ENCODE measurements around the gene CLDN9.

CLDN9 gene

DNA sequence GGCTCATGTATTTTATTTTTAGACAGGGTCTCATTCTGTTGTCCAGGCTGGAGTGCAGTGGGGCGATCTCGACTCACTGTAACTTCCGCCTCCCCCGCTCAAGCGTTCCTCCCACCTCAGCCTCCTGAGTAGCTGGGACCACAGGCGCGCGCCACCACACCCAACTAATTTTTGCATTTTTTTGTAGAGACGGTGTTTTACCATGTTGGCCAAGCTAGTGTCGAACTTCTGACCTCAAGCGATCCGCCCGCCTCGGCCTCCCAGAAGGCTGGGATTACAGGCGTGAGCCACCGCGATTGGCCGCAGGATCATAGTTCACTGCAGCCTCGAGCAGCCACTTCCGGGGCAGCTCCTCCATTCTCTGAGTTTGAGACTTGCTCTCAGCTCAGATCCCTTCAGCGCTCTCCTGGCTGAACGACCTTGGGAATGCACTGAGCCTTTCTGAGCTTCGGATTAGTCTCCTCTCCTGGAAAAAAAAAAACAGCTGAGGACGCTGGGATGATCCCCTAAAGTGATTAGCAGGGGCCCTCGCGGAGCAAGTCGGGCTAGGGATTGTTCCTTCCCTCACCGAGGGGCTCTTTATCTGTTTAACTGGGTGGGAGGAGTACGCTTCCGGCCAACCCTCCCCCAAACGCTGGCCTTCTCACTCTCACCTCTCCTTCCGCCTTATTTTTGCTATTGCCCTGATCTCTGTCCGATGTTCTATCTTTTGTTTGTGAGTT is 31.4 kb upstream of the CLDN9 start:
- H3K4me3 Mint-ChIP-seq: peak overlapping the region; percentile 80
- no peaks in the 10 kb centered on the region for H3K36me3 Mint-ChIP-seq (ENCODE audit: low read depth)
- peaks cover 22% of the 10 kb centered on the region for H3K4me1 Mint-ChIP-seq (ENCODE audit: low read depth)
- no peaks in the 10 kb centered on the region for H3K9me3 Mint-ChIP-seq
- peak overlapping the region; percentile 91 for H3K27ac Mint-ChIP-seq
- peaks cover 9% of the 10 kb centered on the region for H3K27me3 Mint-ChIP-seq
- intact Hi-C loops (cut with micrococcal nuclease): no loop called here

- Mint-ChIP-seq H3K4me3 (peak overlapping the region; percentile 50), H3K9me3 (no peaks in the 10 kb centered on the region), H3K27ac (peak overlapping the region; percentile 91), H3K27me3 (peaks cover 14% of the 10 kb centered on the region), H3K4me1 (ENCODE audit: low read depth) (peaks cover 22% of the 10 kb centered on the region), H3K36me3 (ENCODE audit: low read depth) (no peaks in the 10 kb centered on the region)
- intact Hi-C loops (cut with micrococcal nuclease): no loop called here
Observed at GRCh38 chr16:2981899-2982250, 30.8 kb upstream of the CLDN9 start.

DNA sequence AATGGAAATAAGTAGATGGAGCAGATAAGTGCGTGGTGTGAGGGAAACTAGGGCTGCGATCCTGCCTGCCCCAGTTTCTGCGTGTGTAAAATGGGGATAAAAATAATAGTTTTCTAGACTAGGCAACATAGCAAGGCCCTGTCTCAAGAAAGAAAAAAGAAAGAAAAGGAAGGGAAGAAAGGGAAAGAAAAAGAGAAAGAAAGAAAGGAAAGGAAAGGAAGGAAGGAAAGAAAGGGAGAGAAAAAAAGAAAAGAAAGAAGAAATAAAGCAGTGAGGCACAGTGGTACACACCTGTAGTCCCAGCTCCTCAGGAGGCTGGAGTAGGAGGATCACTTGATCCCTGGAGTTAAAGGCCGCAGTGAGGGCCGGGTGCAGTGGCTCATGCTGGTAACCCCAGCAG is 30.3 kb upstream of the CLDN9 start:
- intact Hi-C loops (cut with micrococcal nuclease): no loop called here
- Mint-ChIP-seq H3K4me3 (no peak overlapping the region), H3K27ac (peak overlapping the region; percentile 91), H3K4me1 (ENCODE audit: low read depth) (peaks cover 22% of the 10 kb centered on the region), H3K9me3 (no peaks in the 10 kb centered on the region), H3K27me3 (peaks cover 17% of the 10 kb centered on the region), H3K36me3 (ENCODE audit: low read depth) (no peaks in the 10 kb centered on the region)

- Mint-ChIP-seq H3K27ac (peak overlapping the region; percentile 49), H3K9me3 (no peaks in the 10 kb centered on the region), H3K4me1 (ENCODE audit: low read depth) (peaks cover 22% of the 10 kb centered on the region), H3K4me3 (peak overlapping the region; percentile 49), H3K36me3 (ENCODE audit: low read depth) (no peaks in the 10 kb centered on the region), H3K27me3 (peaks cover 26% of the 10 kb centered on the region)
- intact Hi-C loops (cut with micrococcal nuclease): no loop called here
Observed at GRCh38 chr16:2983706-2984136, 29.0 kb upstream of the CLDN9 start.

DNA sequence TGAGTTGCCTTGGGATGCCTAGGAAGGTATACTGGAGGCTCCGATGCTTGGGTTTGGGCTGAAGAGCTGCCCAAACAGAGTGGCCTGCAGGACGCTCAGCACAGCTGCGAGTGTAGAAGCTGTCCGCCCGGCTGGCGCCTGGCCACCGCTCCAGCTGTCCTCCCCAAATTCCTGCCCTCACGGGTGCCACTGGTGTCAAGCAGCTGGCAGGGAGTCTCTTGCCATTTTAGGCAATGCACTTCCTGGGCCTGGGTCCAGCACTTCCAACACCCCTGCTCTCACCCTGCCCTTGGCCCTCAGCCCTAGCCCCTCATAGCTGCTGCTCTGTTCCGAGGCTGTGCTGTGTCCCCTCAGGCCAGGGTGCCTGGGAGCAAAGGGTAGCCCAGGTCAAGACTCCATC is 27.3 kb upstream of the CLDN9 start:
- intact Hi-C loops (cut with micrococcal nuclease): no loop called here
- no peak overlapping the region for H3K27ac Mint-ChIP-seq

GRCh38 chr16:2985893-2986355 is 26.8 kb upstream of the CLDN9 start:
- Mint-ChIP-seq H3K9me3 (no peaks in the 10 kb centered on the region), H3K4me1 (ENCODE audit: low read depth) (peaks cover 13% of the 10 kb centered on the region), H3K27me3 (peaks cover 45% of the 10 kb centered on the region), H3K36me3 (ENCODE audit: low read depth) (no peaks in the 10 kb centered on the region), H3K4me3 (no peak overlapping the region), H3K27ac (no peak overlapping the region)
- intact Hi-C loops (cut with micrococcal nuclease): no loop called here

More for the DNA sequence above, 27.3 kb upstream of the CLDN9 start:
- peaks cover 13% of the 10 kb centered on the region for H3K4me1 Mint-ChIP-seq (ENCODE audit: low read depth)
- H3K36me3 Mint-ChIP-seq (ENCODE audit: low read depth): no peaks in the 10 kb centered on the region
- H3K27me3 Mint-ChIP-seq: peaks cover 40% of the 10 kb centered on the region
- H3K9me3 Mint-ChIP-seq: no peaks in the 10 kb centered on the region
- H3K4me3 Mint-ChIP-seq: no peak overlapping the region

- Mint-ChIP-seq H3K27me3 (peaks cover 47% of the 10 kb centered on the region), H3K36me3 (ENCODE audit: low read depth) (no peaks in the 10 kb centered on the region), H3K9me3 (no peaks in the 10 kb centered on the region), H3K27ac (no peak overlapping the region), H3K4me1 (ENCODE audit: low read depth) (peaks cover 11% of the 10 kb centered on the region), H3K4me3 (no peak overlapping the region)
- intact Hi-C loops (cut with micrococcal nuclease): no loop called here
Observed at GRCh38 chr16:2986623-2987188, 26.0 kb upstream of the CLDN9 start.

DNA sequence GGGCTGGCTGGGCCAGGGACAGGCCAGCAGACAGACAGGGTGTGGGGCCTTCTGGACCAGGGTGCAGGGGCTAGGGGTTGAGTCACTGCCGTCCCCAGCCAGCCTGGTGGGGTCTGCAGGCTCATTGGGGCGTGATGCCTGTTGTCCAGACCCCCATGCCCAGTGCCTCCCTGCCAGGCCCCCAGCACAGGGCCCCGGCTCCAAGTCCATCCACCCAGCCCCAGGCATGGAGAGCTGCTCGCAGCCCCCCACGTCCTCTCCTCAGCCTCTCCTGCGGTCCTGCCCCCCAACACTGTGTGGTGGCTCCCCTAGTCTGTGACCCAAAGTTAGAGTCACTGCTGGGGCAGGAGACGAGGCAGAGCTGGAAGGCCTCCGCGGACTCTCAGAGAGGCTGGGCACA is 25.4 kb upstream of the CLDN9 start:
- no peak overlapping the region for H3K4me3 Mint-ChIP-seq
- no peaks in the 10 kb centered on the region for H3K36me3 Mint-ChIP-seq (ENCODE audit: low read depth)
- peaks cover 44% of the 10 kb centered on the region for H3K27me3 Mint-ChIP-seq
- peaks cover 8% of the 10 kb centered on the region for H3K4me1 Mint-ChIP-seq (ENCODE audit: low read depth)
- no peak overlapping the region for H3K27ac Mint-ChIP-seq
- intact Hi-C loops (cut with micrococcal nuclease): no loop called here
- no peaks in the 10 kb centered on the region for H3K9me3 Mint-ChIP-seq

DNA sequence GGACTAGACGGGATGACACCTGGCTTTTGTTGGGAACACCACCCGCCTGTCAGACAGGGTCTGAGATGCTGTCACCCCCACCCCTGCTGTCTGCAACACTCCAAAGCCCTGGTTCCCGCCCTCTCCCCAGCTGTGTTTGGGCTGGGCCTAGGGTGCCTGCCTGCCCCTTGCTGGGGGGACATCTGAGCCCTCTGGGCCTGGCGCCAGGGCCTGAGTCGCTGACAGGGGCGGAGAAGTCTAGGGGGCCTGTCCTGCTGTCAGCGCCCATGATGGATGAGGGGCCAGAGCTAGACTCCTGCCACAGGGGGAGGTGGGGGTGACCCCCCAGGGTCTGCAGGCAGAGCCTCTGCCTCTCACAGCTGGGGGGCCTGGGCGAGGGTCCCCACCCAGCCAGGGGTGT is 24.9 kb upstream of the CLDN9 start:
- Mint-ChIP-seq H3K36me3 (ENCODE audit: low read depth) (no peaks in the 10 kb centered on the region), H3K27me3 (peaks cover 43% of the 10 kb centered on the region), H3K27ac (no peak overlapping the region), H3K4me3 (no peak overlapping the region), H3K4me1 (ENCODE audit: low read depth) (peaks cover 8% of the 10 kb centered on the region), H3K9me3 (no peaks in the 10 kb centered on the region)
- intact Hi-C loops (cut with micrococcal nuclease): no loop called here

DNA sequence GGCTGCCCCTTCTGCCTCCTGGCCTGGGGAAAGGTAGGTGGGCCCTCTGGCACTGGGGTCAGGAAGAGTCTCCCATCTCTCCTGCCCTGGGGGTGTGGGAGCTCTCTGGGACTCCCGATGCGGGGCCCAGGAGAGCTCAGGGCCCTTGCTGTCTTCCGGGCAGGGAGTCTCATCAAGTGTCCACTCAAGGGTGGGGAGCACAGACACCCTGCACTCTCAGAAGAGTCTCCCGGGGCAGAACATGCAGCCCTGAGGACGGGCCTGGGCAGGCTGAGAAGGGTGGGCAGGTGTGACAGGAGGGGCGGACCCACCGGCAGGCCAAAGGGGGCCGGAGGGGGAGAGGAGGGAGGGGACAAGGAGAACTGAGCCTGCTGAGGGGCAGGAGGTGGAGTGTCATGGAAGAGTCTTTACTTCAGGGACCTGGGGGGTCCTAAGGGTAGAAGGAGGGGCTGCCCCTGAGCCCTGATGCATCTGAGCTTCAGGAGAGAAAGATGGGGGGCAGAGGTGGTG is 24.1 kb upstream of the CLDN9 start:
- peaks cover 44% of the 10 kb centered on the region for H3K27me3 Mint-ChIP-seq
- no peak overlapping the region for H3K27ac Mint-ChIP-seq
- H3K9me3 Mint-ChIP-seq: no peaks in the 10 kb centered on the region
- no peaks in the 10 kb centered on the region for H3K36me3 Mint-ChIP-seq (ENCODE audit: low read depth)
- intact Hi-C loops (cut with micrococcal nuclease): no loop called here
- peaks cover 6% of the 10 kb centered on the region for H3K4me1 Mint-ChIP-seq (ENCODE audit: low read depth)
- H3K4me3 Mint-ChIP-seq: no peak overlapping the region

DNA sequence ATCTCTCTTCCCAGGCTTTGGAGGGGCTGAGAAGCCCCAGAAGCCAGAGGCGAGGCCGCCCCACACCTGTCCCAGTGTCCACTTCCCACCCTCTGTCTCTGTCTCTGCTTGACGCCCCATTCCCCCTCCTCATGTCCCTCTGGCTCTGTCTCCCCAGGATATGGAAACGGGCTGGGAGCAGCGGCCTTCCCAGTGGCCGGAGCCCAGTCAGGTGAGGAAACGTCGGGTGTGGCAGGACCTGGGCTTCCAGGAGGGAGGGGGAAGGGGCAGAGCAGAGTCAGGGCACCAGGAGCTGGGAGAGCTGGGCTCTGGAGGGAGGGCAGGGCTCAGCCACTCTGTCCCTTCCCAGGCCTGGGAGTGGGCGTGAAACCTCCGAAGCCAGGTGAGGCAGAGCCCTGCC is 21.8 kb upstream of the CLDN9 start:
- no peak overlapping the region for H3K27ac Mint-ChIP-seq
- H3K9me3 Mint-ChIP-seq: no peaks in the 10 kb centered on the region
- no peak overlapping the region for H3K4me3 Mint-ChIP-seq
- peaks cover 44% of the 10 kb centered on the region for H3K27me3 Mint-ChIP-seq
- H3K36me3 Mint-ChIP-seq (ENCODE audit: low read depth): no peaks in the 10 kb centered on the region
- H3K4me1 Mint-ChIP-seq (ENCODE audit: low read depth): no peaks in the 10 kb centered on the region
- intact Hi-C loops (cut with micrococcal nuclease): no loop called here

DNA sequence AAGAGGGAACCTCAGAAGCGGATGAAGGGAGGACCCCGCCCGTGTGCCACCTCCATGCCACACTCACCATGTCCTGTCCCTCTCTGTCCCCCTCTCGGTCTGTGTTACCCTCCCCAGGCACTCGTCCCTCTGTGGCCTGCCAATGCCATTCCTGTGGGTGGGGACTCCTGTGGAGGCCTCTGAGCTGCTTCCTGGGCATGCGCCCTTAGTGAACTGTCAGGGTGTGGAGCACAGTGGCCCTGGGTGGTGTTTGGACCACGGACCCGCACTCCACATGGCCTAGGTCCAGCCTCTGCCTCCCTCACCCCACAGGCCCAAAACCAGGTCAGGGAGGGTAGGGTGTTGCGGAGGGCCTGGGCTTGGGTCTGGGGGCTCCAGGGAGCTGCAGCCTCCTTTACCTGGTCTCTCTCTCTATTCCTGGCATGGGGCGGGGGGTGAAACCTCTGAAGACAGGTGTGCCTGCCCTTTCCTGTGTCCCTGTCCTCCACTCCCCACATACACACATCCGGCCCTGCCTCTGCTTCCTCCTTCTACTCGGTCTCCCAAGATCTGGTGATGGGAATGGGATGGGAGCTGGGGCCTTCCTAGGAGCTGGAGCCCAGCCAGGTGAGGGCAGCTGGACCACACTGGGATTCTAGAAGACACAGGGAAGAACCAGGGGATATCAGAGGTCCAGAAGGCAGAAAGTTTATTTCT is 21.0 kb upstream of the CLDN9 start:
- intact Hi-C loops (cut with micrococcal nuclease): no loop called here
- no peaks in the 10 kb centered on the region for H3K4me1 Mint-ChIP-seq (ENCODE audit: low read depth)
- no peaks in the 10 kb centered on the region for H3K9me3 Mint-ChIP-seq
- no peak overlapping the region for H3K4me3 Mint-ChIP-seq
- peaks cover 39% of the 10 kb centered on the region for H3K27me3 Mint-ChIP-seq
- H3K27ac Mint-ChIP-seq: no peak overlapping the region
- no peaks in the 10 kb centered on the region for H3K36me3 Mint-ChIP-seq (ENCODE audit: low read depth)

DNA sequence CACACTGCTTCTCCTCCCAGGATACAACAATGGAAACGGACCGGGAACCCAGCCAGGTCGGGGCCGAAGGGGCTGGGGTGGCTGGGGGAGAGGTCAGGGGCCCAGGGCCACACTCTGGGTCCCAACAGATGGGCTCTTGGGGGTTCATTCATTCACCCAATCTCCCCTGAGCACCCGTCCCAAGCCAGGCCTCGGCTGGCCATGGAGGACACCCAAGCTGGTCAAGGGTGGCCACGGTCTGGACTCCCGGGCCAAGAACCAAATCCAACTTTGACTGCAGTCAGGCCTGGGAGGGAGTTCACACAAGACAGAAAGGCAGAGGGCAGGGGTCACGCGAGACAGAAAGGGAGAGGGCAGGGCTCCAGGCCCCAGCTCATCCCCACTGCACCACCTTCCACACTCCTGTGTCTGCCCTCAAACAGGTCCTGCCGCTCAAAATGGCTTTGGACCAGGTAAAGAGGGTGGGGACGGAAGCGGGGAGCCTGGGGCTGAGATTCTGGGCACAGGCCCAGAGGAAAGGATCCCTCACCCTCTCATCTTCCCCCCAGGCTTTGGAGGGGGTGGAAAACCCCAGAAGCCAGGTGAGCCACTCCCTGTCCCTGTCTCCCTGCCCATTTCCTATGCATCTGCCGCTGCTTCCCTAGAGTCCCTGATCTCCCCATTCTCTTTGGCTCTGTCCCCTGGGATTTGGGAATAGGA is 20.2 kb upstream of the CLDN9 start:
- H3K36me3 Mint-ChIP-seq (ENCODE audit: low read depth): no peaks in the 10 kb centered on the region
- H3K27me3 Mint-ChIP-seq: peaks cover 34% of the 10 kb centered on the region
- no peak overlapping the region for H3K4me3 Mint-ChIP-seq
- H3K4me1 Mint-ChIP-seq (ENCODE audit: low read depth): no peaks in the 10 kb centered on the region
- no peak overlapping the region for H3K27ac Mint-ChIP-seq
- no peaks in the 10 kb centered on the region for H3K9me3 Mint-ChIP-seq
- intact Hi-C loops (cut with micrococcal nuclease): no loop called here

DNA sequence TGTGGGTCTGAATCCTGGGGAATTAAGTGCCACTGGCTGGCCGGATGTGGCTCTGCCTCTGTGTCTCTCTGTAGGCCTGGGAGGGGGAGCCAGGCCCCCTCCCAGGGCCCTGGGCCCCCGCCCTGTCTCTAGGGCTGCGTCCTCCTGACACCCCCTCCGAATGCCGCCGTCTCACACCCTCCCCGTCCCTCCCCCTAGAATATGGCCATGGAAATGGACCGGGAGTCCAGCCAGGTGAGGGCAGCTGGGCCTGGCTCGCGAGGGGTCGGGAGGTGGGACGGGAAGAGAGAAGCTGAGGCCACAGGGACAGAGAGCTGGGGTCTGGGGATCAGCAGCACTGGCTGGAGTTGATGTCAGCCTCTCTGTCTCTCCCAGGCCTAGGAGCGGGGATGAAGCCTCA is 16.4 kb upstream of the CLDN9 start:
- Mint-ChIP-seq H3K36me3 (ENCODE audit: low read depth) (no peaks in the 10 kb centered on the region), H3K9me3 (no peaks in the 10 kb centered on the region), H3K4me3 (no peak overlapping the region), H3K4me1 (ENCODE audit: low read depth) (no peaks in the 10 kb centered on the region), H3K27me3 (peaks cover 27% of the 10 kb centered on the region), H3K27ac (no peak overlapping the region)
- intact Hi-C loops (cut with micrococcal nuclease): no loop called here

Data from dendritic cell treated with granulocyte-macrophage colony-stimulating factor and Interleukin-4, amounts not matched to agents 40 ng/mL and 50 ng/mL, for 4 days (primary cell).